Activated T-cell treated with anti-CD3 and anti-CD28 coated beads, Interleukin-2, amount 50 U/mL, for 24 hours (primary cell): ENCODE measurements around the gene LCE2C.
"Not testable (repeated sequence)": the region's sequence is repeated elsewhere in the genome, so short reads cannot be mapped to it uniquely, and the experiment has no call there.

Experiments
- DNase-seq: peaks from one replicate; pipeline ENCODE4 v3.0.0-alpha.2; 2020
- H3K27ac Mint-ChIP-seq: 2 replicates; pipeline ENCODE4 v1.8.0; 2020; ENCODE audit warnings: mild to moderate bottlenecking, mixed read lengths
- H3K27me3 Mint-ChIP-seq: 2 replicates; pipeline ENCODE4 v1.8.0; 2020; ENCODE audit warnings: mixed read lengths
- H3K36me3 Mint-ChIP-seq: 2 replicates; pipeline ENCODE4 v1.8.0; 2020; ENCODE audit warnings: low read depth, mixed read lengths
- H3K4me1 Mint-ChIP-seq: 2 replicates; pipeline ENCODE4 v1.8.0; 2020; ENCODE audit warnings: low read depth, mixed read lengths
- H3K4me3 Mint-ChIP-seq: 2 replicates; pipeline ENCODE4 v1.8.0; 2020; ENCODE audit warnings: mild to moderate bottlenecking, moderate library complexity, mixed read lengths
- H3K9me3 Mint-ChIP-seq: 2 replicates; pipeline ENCODE4 v1.8.0; 2020; ENCODE audit warnings: mixed read lengths

Gene LCE2C

GRCh38 chr1:152681616-152682015 is 6.5 kb downstream of the LCE2C start:
- H3K4me3 Mint-ChIP-seq = no peak overlapping the region
- H3K27ac Mint-ChIP-seq = no peak overlapping the region
- H3K27me3 Mint-ChIP-seq = peaks cover 44% of the 10 kb centered on the region
- no peaks in the 10 kb centered on the region for H3K9me3 Mint-ChIP-seq
- H3K36me3 Mint-ChIP-seq = no peaks in the 10 kb centered on the region
- no peak for DNase-seq
- H3K4me1 Mint-ChIP-seq = no peaks in the 10 kb centered on the region

DNA sequence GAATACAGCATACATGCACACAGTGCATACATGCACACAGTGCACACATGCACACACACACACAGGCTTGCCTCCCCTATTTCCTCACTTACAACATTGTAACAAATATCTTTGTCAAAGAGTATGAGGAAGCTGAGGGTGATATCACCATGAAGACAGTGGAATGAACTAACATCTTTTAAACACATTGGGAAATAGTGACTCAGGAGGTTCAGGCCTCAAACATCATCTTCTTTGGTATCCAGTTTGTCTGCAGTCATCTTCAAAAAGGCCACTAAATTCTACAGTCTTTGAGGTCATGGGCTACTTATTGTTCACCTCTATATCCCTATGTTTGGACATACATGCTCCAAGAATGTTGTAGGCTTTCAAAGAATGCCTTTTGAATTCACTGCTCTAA is 8.8 kb downstream of the LCE2C start:
- Mint-ChIP-seq H3K9me3 (no peaks in the 10 kb centered on the region), H3K36me3 (no peaks in the 10 kb centered on the region), H3K27me3 (peaks cover 45% of the 10 kb centered on the region), H3K27ac (no peak overlapping the region), H3K4me3 (no peak overlapping the region), H3K4me1 (no peaks in the 10 kb centered on the region)
- DNase-seq = no peak

- not testable (repeated sequence) for H3K4me3 Mint-ChIP-seq
These were observed 10.7 kb downstream of the LCE2C start, which contains the start of gene LCE2B for GRCh38 chr1:152685823-152686222. Gene LCE2B, plus strand, starts transcription at chr1:152686123. Its CDS starts 721 bp downstream, at chr1:152686844.

DNA sequence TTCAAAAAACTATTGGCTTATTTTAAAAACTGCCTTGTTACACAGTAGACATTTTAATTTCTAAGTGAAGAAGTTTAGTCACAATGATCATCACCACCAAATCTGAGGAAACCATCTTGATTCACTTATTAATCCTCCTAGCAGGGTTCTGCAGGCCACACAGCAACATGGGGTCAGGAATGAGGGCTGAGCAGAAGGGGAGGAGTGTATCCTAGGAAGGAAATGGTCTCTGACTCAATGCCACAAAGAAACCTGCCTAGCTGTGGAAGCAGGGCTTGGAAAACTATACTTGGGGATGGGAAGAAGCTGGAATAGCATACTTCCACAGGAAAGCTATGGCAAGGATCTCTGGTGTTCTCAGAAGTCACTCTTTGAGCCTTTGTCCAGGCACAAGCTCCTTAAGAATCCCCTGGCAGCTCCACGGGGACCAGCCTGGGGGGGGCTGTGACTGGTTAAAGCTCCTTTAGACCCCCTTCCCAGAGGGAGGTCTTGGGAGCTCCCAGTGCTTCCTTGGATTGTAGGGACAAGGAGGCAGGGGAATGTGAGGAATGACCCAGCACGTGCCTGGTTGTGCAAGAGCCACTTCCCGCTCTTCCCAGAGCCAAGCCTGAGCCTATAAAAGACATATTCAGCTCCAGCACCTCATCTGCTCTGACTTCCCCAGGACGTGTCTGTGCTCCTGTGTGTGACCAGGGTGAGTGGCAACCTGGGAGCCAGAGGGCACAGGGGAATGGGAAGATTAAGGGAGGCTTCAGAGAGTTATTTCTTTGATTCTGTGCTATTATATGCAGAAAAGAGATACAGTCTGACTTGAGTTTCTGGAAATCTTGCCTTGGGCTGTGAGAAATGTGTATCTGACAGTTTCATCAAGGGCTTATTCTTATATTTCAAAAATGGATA is 22.9 kb downstream of the LCE2C start, which contains the start of gene LCE2A:
Gene LCE2A, plus strand, starts transcription at position 645 of the 900 bp plus-strand sequence. CDS start 557 bp downstream, outside the sequence.
- Mint-ChIP-seq H3K27me3 (peaks cover 5% of the 10 kb centered on the region), H3K9me3 (no peaks in the 10 kb centered on the region), H3K27ac (no peak within 1 kb of the TSS), H3K4me3 (no peak within 1 kb of the TSS), H3K36me3 (no peaks in the 10 kb centered on the region), H3K4me1 (no peaks in the 10 kb centered on the region)
- no peak for DNase-seq

More at GRCh38 chr1:152685823-152686222, 10.7 kb downstream of the LCE2C start, which contains the start of gene LCE2B:
- not testable (repeated sequence) for DNase-seq, H3K27ac Mint-ChIP-seq, H3K36me3 Mint-ChIP-seq, H3K9me3 Mint-ChIP-seq, H3K4me1 Mint-ChIP-seq
- H3K27me3 Mint-ChIP-seq = peaks cover 47% of the 10 kb centered on the region

DNA sequence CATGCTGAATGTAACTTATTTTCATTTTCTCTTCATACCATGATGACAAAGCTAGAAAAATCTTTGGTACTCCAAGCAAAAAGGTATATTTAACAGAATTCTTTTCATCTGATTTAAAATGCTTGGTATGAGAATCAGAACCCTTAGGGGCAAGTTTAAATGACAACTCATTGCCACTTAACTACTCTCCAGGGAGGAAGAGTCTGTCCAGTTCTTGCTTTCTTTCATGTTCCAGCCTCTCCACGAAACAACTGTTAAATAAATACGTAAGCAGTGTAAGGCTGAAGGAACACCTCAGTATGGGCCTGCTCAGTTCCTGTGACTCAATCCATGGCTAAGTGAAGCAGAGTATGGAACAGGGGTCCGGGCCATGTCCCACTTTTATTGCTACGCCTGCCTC is 24.7 kb downstream of the LCE2C start:
- no peak for DNase-seq
- Mint-ChIP-seq H3K27ac (no peak overlapping the region), H3K36me3 (no peaks in the 10 kb centered on the region), H3K4me1 (no peaks in the 10 kb centered on the region), H3K27me3 (peaks cover 14% of the 10 kb centered on the region), H3K4me3 (no peak overlapping the region), H3K9me3 (peaks cover 5% of the 10 kb centered on the region)

GRCh38 chr1:152707860-152708259 is 32.8 kb downstream of the LCE2C start, which contains the start of gene LCE4A:
Gene LCE4A, plus strand, starts transcription at chr1:152708160. Its CDS starts 916 bp downstream, at chr1:152709076.
- peaks cover 8% of the 10 kb centered on the region for H3K9me3 Mint-ChIP-seq
- DNase-seq = no peak
- no peak within 1 kb of the TSS for H3K4me3 Mint-ChIP-seq
- H3K4me1 Mint-ChIP-seq = no peaks in the 10 kb centered on the region
- peaks cover 43% of the 10 kb centered on the region for H3K27me3 Mint-ChIP-seq
- H3K36me3 Mint-ChIP-seq = no peaks in the 10 kb centered on the region
- H3K27ac Mint-ChIP-seq = no peak within 1 kb of the TSS

DNA sequence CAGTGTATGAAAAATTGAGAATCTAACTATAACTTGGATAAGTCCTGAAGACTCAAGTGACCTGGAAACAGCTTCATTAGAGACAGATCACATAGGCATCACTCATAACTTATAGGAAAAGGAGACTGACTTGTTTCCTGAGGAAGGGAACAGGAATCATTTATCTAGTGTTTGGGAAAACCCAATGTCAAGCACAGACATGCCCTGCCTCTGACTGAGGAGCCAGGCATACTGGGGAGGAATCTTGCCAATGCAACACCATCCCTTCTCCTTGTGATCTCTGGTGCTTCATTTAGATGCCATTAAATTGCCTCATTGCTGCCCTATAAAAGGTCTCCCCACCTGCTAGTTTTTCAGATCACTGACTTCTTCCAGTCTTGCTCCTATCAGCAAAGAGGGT is 43.2 kb downstream of the LCE2C start:
- Mint-ChIP-seq H3K4me1 (no peaks in the 10 kb centered on the region), H3K9me3 (no peaks in the 10 kb centered on the region), H3K4me3 (no peak overlapping the region), H3K36me3 (no peaks in the 10 kb centered on the region), H3K27me3 (peaks cover 27% of the 10 kb centered on the region), H3K27ac (no peak overlapping the region)
- no peak for DNase-seq

DNA sequence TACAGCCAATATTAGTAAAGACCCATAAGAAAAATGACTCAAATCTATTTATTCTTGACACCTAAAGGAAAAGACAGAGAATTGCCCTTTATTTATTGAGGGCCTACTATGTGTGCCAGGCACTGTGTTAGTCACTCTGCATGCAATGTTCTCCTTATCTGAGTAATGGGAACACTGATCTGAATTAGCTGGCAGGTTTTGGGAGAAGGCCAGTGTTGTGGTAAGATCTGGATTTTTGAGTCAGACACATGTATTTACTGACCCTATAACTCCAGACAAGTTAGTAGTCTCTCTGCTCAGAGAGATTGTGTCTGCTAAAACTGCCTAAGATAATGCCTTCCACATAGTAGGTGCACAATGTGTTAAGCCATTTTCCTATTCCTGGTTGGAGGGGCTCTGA is 50.2 kb downstream of the LCE2C start:
- Mint-ChIP-seq H3K4me3 (no peak overlapping the region), H3K36me3 (no peaks in the 10 kb centered on the region), H3K4me1 (no peaks in the 10 kb centered on the region), H3K27ac (no peak overlapping the region), H3K9me3 (no peaks in the 10 kb centered on the region), H3K27me3 (peaks cover 13% of the 10 kb centered on the region)
- no peak for DNase-seq
